HFFc6 (cell line): ENCODE results near the gene CSN1S1. TPM values are rescaled to one million over a fixed set of nuclear protein-coding genes. Genes with fewer than 3 reads are reported as not detected.

Experiments
- DNase-seq: peaks from one replicate; pipeline ENCODE4 v3.0.0-alpha.2; 2018
- H3K27ac Mint-ChIP-seq: 2 replicates; pipeline ENCODE4 v1.8.0; 2020; ENCODE audit warnings: mild to moderate bottlenecking, mixed read lengths
- H3K27me3 Mint-ChIP-seq: 2 replicates; pipeline ENCODE4 v1.8.0; 2021; ENCODE audit warnings: mild to moderate bottlenecking, moderate library complexity, mixed read lengths; ENCODE audit not compliant: insufficient read depth
- H3K36me3 Mint-ChIP-seq: 2 replicates; pipeline ENCODE4 v1.8.0; 2021; ENCODE audit warnings: low read depth, mixed read lengths
- H3K4me1 Mint-ChIP-seq: 2 replicates; pipeline ENCODE4 v1.8.0; 2020; ENCODE audit warnings: low read depth, mixed read lengths
- H3K4me3 Mint-ChIP-seq: 2 replicates; pipeline ENCODE4 v1.8.0; 2020; ENCODE audit warnings: mild to moderate bottlenecking, moderate library complexity, mixed read lengths
- H3K9me3 Mint-ChIP-seq: 2 replicates; pipeline ENCODE4 v1.8.0; 2020; ENCODE audit warnings: mild to moderate bottlenecking, mixed read lengths
- total RNA-seq, 6 experiments: library from RNA; stranded (reverse); fragmentation: NEBNext Ultra II Directional; extraction: Animal tissue kit (Norgen Biotek cat#: 25700); gene quantifications; 2 replicates in 1 of 6; 3 replicates in 5 of 6; pipeline ENCODE4 v1.2.3, GENCODE V29; 2021
- TF ChIP-seq, protein P1 (sequence below): fragments of 200-600 bp; sonication (generic); IDR thresholded peaks from 2 replicates; pipeline ENCODE4 v1.5.0; 2021; ENCODE audit warnings: antibody characterized with exemption, mild to moderate bottlenecking

Gene CSN1S1
- total RNA-seq, 6 experiments from 2014 or later: not detected

DNA sequence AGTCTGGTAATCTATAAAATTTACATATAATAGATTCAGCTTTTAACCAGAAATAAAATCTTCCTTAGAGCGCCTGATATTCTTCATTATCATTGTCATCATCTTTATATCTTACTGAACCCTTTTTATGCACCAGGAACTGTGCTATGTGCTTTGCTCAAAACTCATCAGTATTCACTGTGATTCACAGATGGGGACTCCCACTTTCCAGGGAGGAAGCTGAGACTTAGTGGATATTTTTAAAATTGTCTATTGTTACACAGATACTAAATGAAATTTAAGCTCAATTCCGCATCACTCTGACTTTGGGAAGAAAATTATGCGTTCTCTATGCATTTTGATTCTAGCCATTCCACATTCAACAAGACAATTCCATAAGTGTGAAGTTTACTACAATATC is 36.1 kb upstream of the CSN1S1 start:
- H3K9me3 Mint-ChIP-seq: no peaks in the 10 kb centered on the region
- H3K27ac Mint-ChIP-seq: no peak overlapping the region
- TF ChIP-seq, protein P1, sequence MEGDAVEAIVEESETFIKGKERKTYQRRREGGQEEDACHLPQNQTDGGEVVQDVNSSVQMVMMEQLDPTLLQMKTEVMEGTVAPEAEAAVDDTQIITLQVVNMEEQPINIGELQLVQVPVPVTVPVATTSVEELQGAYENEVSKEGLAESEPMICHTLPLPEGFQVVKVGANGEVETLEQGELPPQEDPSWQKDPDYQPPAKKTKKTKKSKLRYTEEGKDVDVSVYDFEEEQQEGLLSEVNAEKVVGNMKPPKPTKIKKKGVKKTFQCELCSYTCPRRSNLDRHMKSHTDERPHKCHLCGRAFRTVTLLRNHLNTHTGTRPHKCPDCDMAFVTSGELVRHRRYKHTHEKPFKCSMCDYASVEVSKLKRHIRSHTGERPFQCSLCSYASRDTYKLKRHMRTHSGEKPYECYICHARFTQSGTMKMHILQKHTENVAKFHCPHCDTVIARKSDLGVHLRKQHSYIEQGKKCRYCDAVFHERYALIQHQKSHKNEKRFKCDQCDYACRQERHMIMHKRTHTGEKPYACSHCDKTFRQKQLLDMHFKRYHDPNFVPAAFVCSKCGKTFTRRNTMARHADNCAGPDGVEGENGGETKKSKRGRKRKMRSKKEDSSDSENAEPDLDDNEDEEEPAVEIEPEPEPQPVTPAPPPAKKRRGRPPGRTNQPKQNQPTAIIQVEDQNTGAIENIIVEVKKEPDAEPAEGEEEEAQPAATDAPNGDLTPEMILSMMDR: no peak
- H3K4me3 Mint-ChIP-seq: no peak overlapping the region
- no peaks in the 10 kb centered on the region for H3K36me3 Mint-ChIP-seq
- H3K4me1 Mint-ChIP-seq: no peaks in the 10 kb centered on the region
- DNase-seq: no peak
- no peaks in the 10 kb centered on the region for H3K27me3 Mint-ChIP-seq

DNA sequence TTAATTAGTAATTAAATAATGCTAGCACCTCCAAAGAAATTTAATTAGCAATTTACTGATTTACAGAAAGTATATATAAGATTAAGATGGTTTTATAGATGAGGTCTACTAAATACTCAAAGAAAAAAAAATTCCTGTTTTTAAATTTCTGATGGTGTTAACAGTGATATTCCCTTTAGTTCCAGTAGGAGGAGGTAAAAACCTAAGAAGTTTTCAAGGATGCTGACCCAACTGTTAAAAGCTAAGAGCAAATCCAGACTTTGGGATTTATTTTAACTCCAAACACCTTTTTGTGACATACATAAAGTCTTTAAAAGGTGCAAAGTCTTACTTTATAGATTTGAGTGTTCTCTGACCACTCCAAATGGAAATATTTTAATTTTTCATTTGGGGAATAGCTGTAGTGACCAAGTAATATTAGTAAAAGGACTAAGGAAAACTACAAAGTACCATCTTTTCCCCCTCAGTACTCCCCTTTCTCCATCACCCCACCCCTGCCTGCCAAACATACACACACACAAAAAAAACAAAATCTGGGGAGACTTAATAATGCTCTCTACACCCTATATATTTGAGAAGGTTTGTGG is 34.2 kb upstream of the CSN1S1 start:
- no peak for DNase-seq
- Mint-ChIP-seq H3K36me3 (no peaks in the 10 kb centered on the region), H3K27ac (no peak overlapping the region), H3K4me1 (no peaks in the 10 kb centered on the region), H3K4me3 (no peak overlapping the region), H3K9me3 (no peaks in the 10 kb centered on the region), H3K27me3 (no peaks in the 10 kb centered on the region)
- TF ChIP-seq, protein P1: peak; percentile 46

DNA sequence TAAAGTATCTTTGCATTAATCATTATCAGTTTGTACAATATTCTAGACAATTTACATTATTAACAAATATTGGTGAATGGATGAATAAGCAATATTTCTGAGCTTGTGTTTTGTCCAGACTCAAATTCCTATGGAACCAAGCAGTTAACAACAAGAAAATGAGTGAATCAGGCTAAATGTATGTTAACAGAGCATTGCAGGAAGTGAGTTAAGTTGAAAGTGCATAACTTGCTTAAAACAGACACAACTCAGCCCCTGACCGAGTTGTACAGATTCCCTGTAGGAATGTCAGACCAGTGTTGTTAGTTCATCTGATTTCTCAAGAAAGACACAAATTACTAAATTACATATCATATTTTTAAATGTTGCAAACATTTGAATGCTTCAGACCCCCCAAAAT is 23.7 kb upstream of the CSN1S1 start:
- no peaks in the 10 kb centered on the region for H3K4me1 Mint-ChIP-seq
- no peaks in the 10 kb centered on the region for H3K36me3 Mint-ChIP-seq
- no peak overlapping the region for H3K4me3 Mint-ChIP-seq
- DNase-seq: no peak
- H3K27ac Mint-ChIP-seq: no peak overlapping the region
- no peaks in the 10 kb centered on the region; the same call in 1 of the 2 replicates for H3K27me3 Mint-ChIP-seq
- H3K9me3 Mint-ChIP-seq: peaks cover 9% of the 10 kb centered on the region
- TF ChIP-seq, protein P1: no peak

DNA sequence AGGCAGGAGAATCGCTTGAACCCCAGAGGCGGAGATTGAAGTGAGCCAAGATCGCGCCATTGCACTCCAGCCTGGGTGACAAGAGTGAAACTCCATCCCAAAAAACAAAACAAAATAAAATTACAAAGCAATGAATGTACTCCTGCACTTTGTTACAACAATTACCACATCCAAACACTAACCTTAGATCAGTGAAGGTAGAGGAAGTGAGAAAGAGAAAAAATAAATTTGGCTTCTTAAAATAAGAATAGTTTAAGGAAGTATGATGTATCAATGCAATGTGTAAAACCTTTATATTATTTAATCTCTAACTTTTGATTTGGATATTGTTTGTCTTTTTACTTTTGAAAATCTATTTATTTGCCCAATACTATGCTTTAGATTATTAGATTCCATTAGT is 21.7 kb upstream of the CSN1S1 start:
- H3K4me1 Mint-ChIP-seq: no peaks in the 10 kb centered on the region
- TF ChIP-seq, protein P1: no peak
- H3K27me3 Mint-ChIP-seq: no peaks in the 10 kb centered on the region; the same call in 1 of the 2 replicates
- H3K36me3 Mint-ChIP-seq: no peaks in the 10 kb centered on the region
- H3K27ac Mint-ChIP-seq: no peak overlapping the region
- DNase-seq: no peak
- H3K9me3 Mint-ChIP-seq: peaks cover 11% of the 10 kb centered on the region
- H3K4me3 Mint-ChIP-seq: no peak overlapping the region

DNA sequence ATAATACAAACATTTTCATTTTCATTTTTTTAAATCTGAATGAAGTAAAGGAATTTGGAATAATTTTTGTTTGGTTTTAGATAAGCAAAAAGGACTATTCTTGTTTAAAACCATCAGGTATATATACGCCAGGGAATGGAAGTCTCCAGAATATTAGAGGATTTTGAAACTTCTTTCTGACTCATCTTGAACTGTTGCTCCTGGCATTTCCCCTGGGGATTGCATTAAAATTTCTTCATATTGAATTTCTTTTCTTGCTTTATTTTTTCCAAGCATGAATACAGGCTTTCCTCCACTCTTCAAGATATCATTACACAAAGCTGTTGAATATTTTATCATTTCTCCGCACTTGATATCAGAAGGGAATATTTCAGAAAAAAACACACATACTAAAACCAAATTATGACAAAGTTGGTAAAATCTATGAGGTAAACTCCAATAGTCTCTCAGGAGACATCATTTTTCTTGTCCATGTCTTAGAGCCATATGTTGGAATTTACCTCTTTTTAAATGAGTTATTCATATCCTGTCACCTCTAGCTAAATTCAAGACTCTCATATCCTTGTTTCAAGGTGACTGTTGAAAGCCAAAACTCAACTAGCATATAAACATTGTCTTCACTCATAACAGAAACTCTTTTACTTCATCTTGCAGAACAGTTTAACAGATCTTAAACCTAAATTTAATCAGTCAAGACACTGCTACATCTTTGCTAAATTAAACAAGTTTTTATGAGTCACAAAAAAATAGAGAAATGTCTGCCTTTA is 20.7 kb upstream of the CSN1S1 start:
- Mint-ChIP-seq H3K4me1 (no peaks in the 10 kb centered on the region), H3K4me3 (no peak overlapping the region), H3K36me3 (no peaks in the 10 kb centered on the region), H3K9me3 (peaks cover 11% of the 10 kb centered on the region), H3K27ac (no peak overlapping the region), H3K27me3 (no peaks in the 10 kb centered on the region; the same call in 1 of the 2 replicates)
- no peak for DNase-seq
- TF ChIP-seq, protein P1: no peak
